A549 (cell line): ENCODE results near the gene TNFAIP3. TPM values are rescaled to one million over a fixed set of nuclear protein-coding genes. Genes with fewer than 3 reads are reported as not detected.

Source experiments
- ATAC-seq, 2 experiments: fragments of 200-7000 bp in 1 of 2; fragments of >200 bp in 1 of 2; cut with Nextera tagmentation in 1 of 2; cut with Tn5 transposase in 1 of 2; 3 replicates each; pipeline versions ENCODE4 v1.8.0 to v1.9.1; 2018 to 2020; ENCODE audit warnings: mild to moderate bottlenecking in 1 of 2, moderate library complexity in 1 of 2
- CTCF ChIA-PET: fragments of 300-600 bp; sonication (Branson Sonifier 250); formaldehyde crosslinking; extraction: SDS; loops from one replicate; lab custom pipeline; 2021; ENCODE audit warnings: antibody characterized with exemption, inconsistent platforms; lab: Yijun Ruan, JAX
- POLR2A ChIA-PET: fragments of 350-600 bp; formaldehyde crosslinking; extraction: SDS; loops from one replicate; lab custom pipeline; 2021; ENCODE audit warnings: antibody characterized with exemption, inconsistent platforms; lab: Yijun Ruan, JAX
- DNase-seq, 2 experiments: peaks; one replicate each; pipeline versions ENCODE4 v3.0.0 to v3.0.0-alpha.2; 2011 to 2016; ENCODE audit warnings: low read depth in 1 of 2, low spot score in 1 of 2
- FAIRE-seq: peaks from 2 replicates; lab custom pipeline; 2011; peaks lifted over from hg19 to GRCh38; lab: Jason Lieb, UNC
- H3K27ac ChIP-seq, 2 experiments: fragments of >200 bp; sonication (Bioruptor Twin); formaldehyde crosslinking; 3 replicates each; pipeline ENCODE4 v1.5.1; 2016 to 2017
- H3K4me1 ChIP-seq: fragments of >200 bp; sonication (Bioruptor Twin); formaldehyde crosslinking; 3 replicates; pipeline ENCODE4 v1.6.1; 2016
- H3K4me2 ChIP-seq: fragments of >200 bp; sonication (Bioruptor Twin); formaldehyde crosslinking; 3 replicates; pipeline ENCODE4 v1.6.1; 2016
- H3K4me3 ChIP-seq: fragments of >200 bp; sonication (Bioruptor Twin); formaldehyde crosslinking; 3 replicates; pipeline ENCODE4 v1.5.1; 2016
- H3K9me3 ChIP-seq: fragments of >200 bp; sonication (Bioruptor Twin); formaldehyde crosslinking; 3 replicates; pipeline ENCODE4 v1.6.1; 2016
- ATOH8 ChIP-seq: fragments of 250-450 bp; sonication (Bioruptor Pico); IDR thresholded peaks from 2 replicates; pipeline ENCODE4 v1.5.0; 2020; ENCODE audit warnings: low read depth, mild to moderate bottlenecking, moderate library complexity
- BCL3 ChIP-seq: fragments of >200 bp; sonication (Bioruptor Twin); formaldehyde crosslinking; IDR thresholded peaks from 3 replicates; pipeline ENCODE4 v1.6.1; 2016
- CEBPB ChIP-seq, 2 experiments: fragments of >200 bp in 1 of 2; sonication (Bioruptor Twin) in 1 of 2; formaldehyde crosslinking in 1 of 2; IDR thresholded peaks; 2 replicates each; pipeline ENCODE4 v1.6.1; 2012 to 2016
- CHD2 ChIP-seq: fragments of 150-350 bp; IDR thresholded peaks from 2 replicates; pipeline ENCODE4 v1.6.1; 2014; ENCODE audit warnings: low read length; ENCODE audit not compliant: partially characterized antibody
- CHD4 ChIP-seq: fragments of 200-600 bp; sonication (generic); IDR thresholded peaks from 2 replicates; pipeline ENCODE4 v1.6.1; 2016; ENCODE audit warnings: antibody characterized with exemption, mild to moderate bottlenecking, borderline replicate concordance
- EHF ChIP-seq: fragments of 250-450 bp; sonication (Bioruptor Pico); IDR thresholded peaks from 2 replicates; pipeline ENCODE4 v1.5.0; 2020; ENCODE audit warnings: mild to moderate bottlenecking
- FOSB ChIP-seq: fragments of 250-450 bp; sonication (Bioruptor Pico); IDR thresholded peaks from 2 replicates; pipeline ENCODE4 v1.5.0; 2020; ENCODE audit warnings: mild to moderate bottlenecking, moderate library complexity
- FOSL2 ChIP-seq, 2 experiments: fragments of 450-650 bp in 1 of 2; fragments of >200 bp in 1 of 2; sonication (Bioruptor Twin) in 1 of 2; formaldehyde crosslinking; IDR thresholded peaks; 2 replicates each; pipeline versions ENCODE4 v1.5.0 to v1.6.1; 2016 to 2020; ENCODE audit warnings: mild to moderate bottlenecking in 1 of 2, moderate library complexity in 1 of 2
- HDAC2 ChIP-seq: fragments of 200-600 bp; sonication (generic); IDR thresholded peaks from 2 replicates; pipeline ENCODE4 v1.6.1; 2016
- HEYL ChIP-seq: fragments of 250-450 bp; sonication (Bioruptor Pico); IDR thresholded peaks from 2 replicates; pipeline ENCODE4 v1.8.0; 2021; ENCODE audit warnings: mild to moderate bottlenecking, moderate library complexity
- JUN ChIP-seq, 2 experiments: fragments of >200 bp; sonication (Bioruptor Twin); formaldehyde crosslinking; IDR thresholded peaks; 2 replicates in 1 of 2; 3 replicates in 1 of 2; pipeline ENCODE4 v1.6.1; 2016 to 2017
- KDM1A ChIP-seq: fragments of 200-600 bp; sonication (generic); IDR thresholded peaks from 2 replicates; pipeline ENCODE4 v1.6.1; 2016; ENCODE audit warnings: low read depth, mild to moderate bottlenecking
- MAX ChIP-seq: IDR thresholded peaks from 2 replicates; pipeline ENCODE4 v1.6.1; 2012
- MYC ChIP-seq: IDR thresholded peaks from 2 replicates; pipeline ENCODE4 v1.6.1; 2012; ENCODE audit warnings: mild to moderate bottlenecking, inconsistent platforms, low read length, improper control_type of control experiment, borderline replicate concordance
- NFE2L2 ChIP-seq: fragments of 150-350 bp; conservative IDR thresholded peaks from 2 replicates; pipeline ENCODE4 v1.6.1; 2014; ENCODE audit warnings: low read length
- PHF8 ChIP-seq: fragments of 200-600 bp; sonication (generic); IDR thresholded peaks from 2 replicates; pipeline ENCODE4 v1.6.1; 2016; ENCODE audit warnings: low read depth, mild to moderate bottlenecking, antibody characterized with exemption, moderate library complexity, borderline replicate concordance
- POLR2A ChIP-seq: IDR thresholded peaks from 2 replicates; pipeline ENCODE4 v1.6.1; 2012; ENCODE audit warnings: mild to moderate bottlenecking, low read length
- RAD21 ChIP-seq, 2 experiments: fragments of >200 bp in 1 of 2; sonication (Bioruptor Twin) in 1 of 2; formaldehyde crosslinking in 1 of 2; IDR thresholded peaks in 1 of 2; conservative IDR thresholded peaks in 1 of 2; 2 replicates in 1 of 2; 3 replicates in 1 of 2; pipeline ENCODE4 v1.6.1; 2012 to 2018; ENCODE audit warnings: inconsistent platforms in 1 of 2
- RARB ChIP-seq: fragments of 250-450 bp; sonication (Bioruptor Pico); IDR thresholded peaks from 2 replicates; pipeline ENCODE4 v1.8.0; 2021; ENCODE audit warnings: mild to moderate bottlenecking, moderate library complexity
- REST ChIP-seq: fragments of 200-600 bp; sonication (generic); IDR thresholded peaks from 2 replicates; pipeline ENCODE4 v1.6.1; 2016; ENCODE audit warnings: antibody characterized with exemption, mild to moderate bottlenecking, moderate library complexity
- RNF2 ChIP-seq: fragments of 200-600 bp; sonication (generic); IDR thresholded peaks from 2 replicates; pipeline ENCODE4 v1.6.1; 2016; ENCODE audit warnings: low read depth, mild to moderate bottlenecking, antibody characterized with exemption, moderate library complexity, borderline replicate concordance
- SMC3 ChIP-seq: fragments of >200 bp; sonication (Bioruptor Twin); formaldehyde crosslinking; IDR thresholded peaks from 3 replicates; pipeline ENCODE4 v1.6.1; 2018; ENCODE audit warnings: inconsistent platforms
- TFCP2L1 ChIP-seq: fragments of 250-450 bp; sonication (Bioruptor Pico); IDR thresholded peaks from 2 replicates; pipeline ENCODE4 v1.5.0; 2021; ENCODE audit warnings: mild to moderate bottlenecking
- ZSCAN20 ChIP-seq: fragments of 250-450 bp; sonication (Bioruptor Pico); IDR thresholded peaks from 2 replicates; pipeline ENCODE4 v1.8.0; 2022; ENCODE audit warnings: mild to moderate bottlenecking, moderate library complexity
- WGBS: methylation state at CpG from one replicate; pipeline ENCODE4 v1.1.6; 2017; ENCODE audit errors: missing lambda C conversion rate; 5-methylcytosine and 5-hydroxymethylcytosine counted together
- polyA plus RNA-seq, 4 experiments: library from polyadenylated mRNA; depleted of rRNA in 3 of 4; stranded (reverse); fragments of >200 nt; fragmentation: RNase III in 1 of 4; extraction: RNeasy Plus Mini Kit Qiagen cat#74134 plus additional on column Dnase treatment in 1 of 4; gene quantifications; 2 replicates in 3 of 4; 3 replicates in 1 of 4; pipeline ENCODE4 v1.2.3, GENCODE V29; 2011 to 2017
- TF ChIP-seq, protein P1 (sequence below): fragments of >200 bp; sonication (Bioruptor Twin); formaldehyde crosslinking; IDR thresholded peaks from 2 replicates; pipeline ENCODE4 v1.6.1; 2016
- TF ChIP-seq, protein P2 (sequence below): IDR thresholded peaks from 2 replicates; pipeline ENCODE4 v1.6.1; 2012

Gene TNFAIP3
- polyA plus RNA-seq, 2 of the 4 experiments (the other 2 are of a cell fraction): 2.7 to 8.5 TPM

- ChIA-PET CTCF (interaction anchor here (0.8 to 1.3 kb wide), 2 partner anchors 22 to 23 kb away, joined by 3 read pairs; no protein-coding TSS in a partner anchor), POLR2A (no interaction called here)
- Histone ChIP-seq H3K4me1 (no peaks in the 10 kb centered on the region), H3K4me2 (no peak overlapping the region), H3K27ac (no peak overlapping the region), H3K9me3 (peaks cover 8% of the 10 kb centered on the region; the same call in 1 of the 3 replicates), H3K4me3 (no peak overlapping the region)
- no peak for TF ChIP-seq EHF (CRISPR knock-in tag)
- TF ChIP-seq CHD2: no peak
- no peak for TF ChIP-seq BCL3
- no peak for TF ChIP-seq CHD4
- TF ChIP-seq NFE2L2: no peak
- no peak for TF ChIP-seq TFCP2L1 (CRISPR knock-in tag)
- TF ChIP-seq REST: no peak
- TF ChIP-seq RNF2: no peak
- TF ChIP-seq ZSCAN20 (CRISPR knock-in tag): no peak
- no peak for TF ChIP-seq PHF8
- no peak for TF ChIP-seq RAD21 (conservative IDR thresholded peaks at IDR 0.05 in 1 of 2, IDR thresholded peaks at IDR 0.05 in 1 of 2)
- TF ChIP-seq RARB (CRISPR knock-in tag): no peak
- no peak for TF ChIP-seq KDM1A
- TF ChIP-seq HEYL (CRISPR knock-in tag): no peak
- DNase-seq (no peak), ATAC-seq (no peak), FAIRE-seq (no peak)
- 63% methylated on average over 10 of the region's 10 CpGs for WGBS
Observed at GRCh38 chr6:137911675-137912191, 44.7 kb downstream of the TNFAIP3 start.

DNA sequence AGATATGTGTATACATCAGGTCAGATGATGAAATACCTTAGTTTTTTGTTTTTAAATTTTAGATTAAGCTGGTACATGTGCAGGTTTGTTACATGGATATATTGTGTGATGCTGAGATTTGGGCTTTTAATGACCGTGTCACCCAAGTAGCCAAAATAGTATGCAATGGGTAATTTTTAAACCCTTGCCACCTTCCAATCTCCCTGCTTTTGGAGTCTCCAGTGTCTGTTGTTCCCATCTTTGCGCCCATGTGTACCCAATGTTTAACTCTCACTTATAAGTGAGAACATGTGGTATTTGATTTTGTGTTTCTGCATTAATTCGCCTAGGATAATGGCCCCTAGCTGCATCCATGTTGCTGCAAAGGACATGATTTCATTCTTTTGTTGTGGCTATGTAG, 45.8 kb downstream of the TNFAIP3 start:
- Histone ChIP-seq H3K9me3 (peaks cover 8% of the 10 kb centered on the region; the same call in 1 of the 3 replicates), H3K4me1 (no peaks in the 10 kb centered on the region), H3K27ac (no peak overlapping the region), H3K4me3 (no peak overlapping the region), H3K4me2 (no peak overlapping the region)
- ChIA-PET CTCF (interaction anchor here (1.1 kb wide), 1 partner anchor 32 kb away, joined by 3 read pairs; no protein-coding TSS in a partner anchor), POLR2A (no interaction called here)
- WGBS: 71% methylated on average over 3 of the region's 3 CpGs
- FAIRE-seq: no peak
- no peak for ATAC-seq
- DNase-seq: no peak
- no peak for TF ChIP-seq ATOH8
- TF ChIP-seq FOSB (CRISPR knock-in tag): no peak
- no peak for TF ChIP-seq HDAC2
- TF ChIP-seq CHD4: no peak
- TF ChIP-seq MAX: no peak
- no peak for TF ChIP-seq PHF8
- TF ChIP-seq, protein P1, sequence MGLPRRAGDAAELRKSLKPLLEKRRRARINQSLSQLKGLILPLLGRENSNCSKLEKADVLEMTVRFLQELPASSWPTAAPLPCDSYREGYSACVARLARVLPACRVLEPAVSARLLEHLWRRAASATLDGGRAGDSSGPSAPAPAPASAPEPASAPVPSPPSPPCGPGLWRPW: no peak
- no peak for TF ChIP-seq REST
- TF ChIP-seq ZSCAN20 (CRISPR knock-in tag): no peak
- no peak for TF ChIP-seq CEBPB (IDR thresholded peaks at IDR 0.05)
- no peak for TF ChIP-seq MYC
- no peak for TF ChIP-seq FOSL2 (IDR thresholded peaks at IDR 0.05)
- TF ChIP-seq FOSL2 (CRISPR knock-in tag; IDR thresholded peaks at IDR 0.05): no peak
- TF ChIP-seq, protein P2, sequence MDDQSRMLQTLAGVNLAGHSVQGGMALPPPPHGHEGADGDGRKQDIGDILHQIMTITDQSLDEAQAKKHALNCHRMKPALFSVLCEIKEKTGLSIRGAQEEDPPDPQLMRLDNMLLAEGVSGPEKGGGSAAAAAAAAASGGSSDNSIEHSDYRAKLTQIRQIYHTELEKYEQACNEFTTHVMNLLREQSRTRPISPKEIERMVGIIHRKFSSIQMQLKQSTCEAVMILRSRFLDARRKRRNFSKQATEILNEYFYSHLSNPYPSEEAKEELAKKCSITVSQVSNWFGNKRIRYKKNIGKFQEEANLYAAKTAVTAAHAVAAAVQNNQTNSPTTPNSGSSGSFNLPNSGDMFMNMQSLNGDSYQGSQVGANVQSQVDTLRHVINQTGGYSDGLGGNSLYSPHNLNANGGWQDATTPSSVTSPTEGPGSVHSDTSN: no peak
- no peak for TF ChIP-seq SMC3
- TF ChIP-seq JUN (IDR thresholded peaks at IDR 0.05): no peak
- no peak for TF ChIP-seq POLR2A
